CD4-positive, alpha-beta T cell treated with Interleukin-6 at 100 ng/mL for 8 hours (primary cell): ENCODE measurements around the gene INPP5K.

Source experiments
- DNase-seq: peaks from one replicate; pipeline ENCODE4 v3.0.0-alpha.2; 2020; ENCODE audit warnings: mixed read lengths, low spot score

The INPP5K gene

GRCh38 chr17:1505586-1505985, 10.8 kb downstream of the INPP5K start:
- DNase-seq, result no peak

DNA sequence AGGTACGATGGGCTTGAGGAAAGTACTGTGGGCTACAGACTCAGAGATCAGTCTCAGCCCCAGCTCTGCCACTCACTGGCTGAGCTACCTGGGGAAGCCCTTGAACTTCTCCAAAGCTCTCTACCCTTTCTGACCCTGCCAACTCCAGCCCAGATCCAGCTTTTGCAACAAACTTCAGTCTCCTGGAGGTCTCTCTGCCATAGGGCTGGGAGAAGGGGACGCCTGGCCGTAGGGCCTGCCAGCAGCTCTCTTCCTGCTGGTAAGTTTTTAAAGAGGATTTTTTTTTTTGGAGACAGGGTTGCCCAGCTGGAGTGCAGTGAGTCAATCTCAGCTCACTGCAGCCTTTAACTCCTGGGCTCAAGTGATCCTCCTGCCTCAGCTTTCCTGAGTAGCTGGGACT, 11.5 kb downstream of the INPP5K start:
- no peak for DNase-seq

DNA sequence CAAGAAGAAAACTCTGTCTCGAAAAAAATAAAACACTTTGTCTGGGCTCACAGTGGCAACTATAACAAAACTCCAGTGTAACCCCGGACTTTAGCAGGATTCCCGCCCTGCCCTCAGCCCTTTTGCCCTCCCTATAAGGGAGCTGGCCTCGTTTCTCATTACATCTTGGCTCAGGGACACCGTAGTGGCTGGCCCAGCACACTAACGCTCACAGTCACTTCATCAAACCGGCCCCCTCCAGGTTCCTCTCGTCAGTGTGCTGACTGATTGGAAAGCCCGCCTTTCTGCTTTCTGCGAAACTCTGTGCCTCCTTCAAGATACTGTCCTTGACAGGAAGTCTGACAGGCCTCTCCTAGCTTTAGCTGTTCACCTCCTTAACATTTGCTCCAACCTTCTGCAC, 12.7 kb downstream of the INPP5K start:
- no peak for DNase-seq

DNA sequence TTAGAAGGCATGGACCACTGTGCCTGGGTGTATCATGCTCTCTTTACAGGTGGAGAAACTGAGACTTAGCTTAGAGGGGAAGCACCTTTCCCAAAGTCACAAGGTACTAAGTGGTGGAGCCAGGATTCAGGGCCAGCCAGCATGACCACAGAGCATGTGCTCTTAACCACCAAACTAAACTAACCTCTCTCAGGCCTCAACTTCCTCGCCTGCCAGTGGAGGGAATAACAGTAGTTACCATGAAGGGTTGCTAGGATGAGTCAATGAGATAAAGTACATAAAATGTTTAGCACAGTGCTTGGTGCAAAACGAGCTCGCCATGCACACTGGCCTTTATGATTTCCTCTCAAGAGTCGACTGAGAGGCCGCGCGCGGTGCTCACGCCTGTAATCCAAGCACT, 17.5 kb downstream of the INPP5K start:
- no peak for DNase-seq

- DNase-seq, result no peak
Observed at GRCh38 chr17:1498233-1498632, 18.2 kb downstream of the INPP5K start.

DNA sequence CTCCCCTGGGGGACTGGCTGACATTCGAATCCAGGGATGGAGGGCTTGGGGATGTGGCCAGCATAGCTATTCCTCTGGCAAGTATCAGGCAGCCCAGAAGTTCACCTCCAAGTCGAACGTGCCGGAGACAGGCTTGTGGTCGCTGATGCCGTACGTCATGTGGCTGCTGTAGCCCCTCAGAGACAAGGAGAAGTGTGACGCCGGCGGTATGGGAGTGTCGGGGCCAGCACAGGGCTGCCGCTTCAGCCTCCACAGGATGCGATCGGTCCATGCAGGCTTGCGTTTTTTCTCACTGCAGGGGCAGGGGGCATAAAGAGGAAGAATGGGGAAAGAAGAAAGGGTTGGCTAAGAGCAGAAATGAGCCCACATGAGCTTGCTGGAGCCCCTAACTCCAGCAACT, 18.6 kb downstream of the INPP5K start:
- DNase-seq, result no peak

- no peak for DNase-seq
Observed at GRCh38 chr17:1496869-1497268, 19.5 kb downstream of the INPP5K start.

GRCh38 chr17:1495265-1495989, 21.0 kb downstream of the INPP5K start:
- DNase-seq, result no peak

DNA sequence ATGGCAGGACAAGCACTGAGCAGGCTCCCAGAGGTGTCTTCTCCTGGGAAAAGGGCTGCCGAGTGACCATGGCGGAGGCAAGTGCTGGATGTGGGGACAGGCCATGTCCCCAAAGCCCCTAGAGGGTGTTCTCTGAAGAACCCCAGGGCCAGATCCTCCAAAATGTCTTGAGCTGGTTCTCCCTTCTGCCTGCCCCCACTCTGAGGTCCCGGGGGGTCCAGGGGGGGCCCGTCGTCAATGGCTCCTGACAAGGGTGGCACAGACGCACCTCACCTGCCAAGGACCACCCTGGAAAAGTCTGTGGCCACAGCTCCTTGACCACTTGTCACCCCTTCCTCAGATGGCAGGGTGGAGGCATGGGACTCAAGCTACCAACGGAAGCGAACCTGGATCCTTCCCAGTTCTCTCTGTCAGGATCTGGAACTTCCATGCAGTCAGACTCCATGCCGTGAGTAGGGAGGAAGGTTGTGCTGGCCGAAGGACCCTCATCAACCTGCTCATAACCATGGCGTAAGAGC, 21.6 kb downstream of the INPP5K start:
- no peak for DNase-seq

GRCh38 chr17:1494203-1494602, 22.2 kb downstream of the INPP5K start:
- DNase-seq, result no peak

DNA sequence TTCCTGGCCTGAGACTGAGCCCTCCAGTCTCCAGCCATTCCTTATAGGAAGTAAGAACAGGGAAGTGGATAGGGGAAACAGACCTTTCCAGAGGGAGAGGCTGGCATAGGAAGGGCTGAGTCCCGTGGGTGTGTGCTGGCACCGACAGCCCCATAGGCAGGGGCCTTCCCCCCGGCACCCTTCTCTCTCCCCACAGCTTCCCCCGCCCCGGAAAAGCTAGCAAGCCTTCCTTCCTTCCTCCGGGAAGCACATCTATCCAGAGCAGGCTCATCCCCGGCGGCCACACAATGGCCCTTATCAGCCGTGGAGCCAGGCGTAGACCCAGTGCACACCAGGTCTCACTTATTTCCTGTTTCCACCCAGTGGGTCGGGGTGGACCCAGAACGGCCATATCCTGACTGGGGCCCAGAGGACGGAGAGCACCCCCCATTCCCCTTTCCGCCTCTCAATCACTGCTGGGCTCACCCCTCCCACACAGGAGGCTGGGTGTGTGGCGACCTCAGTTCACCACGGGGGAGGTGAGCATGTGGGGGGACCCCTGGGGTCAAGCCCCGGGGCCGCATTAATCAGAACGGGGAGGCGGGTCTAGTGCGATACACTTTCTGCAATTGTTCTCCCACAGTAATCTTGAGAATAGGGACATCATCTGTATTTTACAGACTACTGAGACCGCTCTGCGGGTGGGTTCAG, 23.0 kb downstream of the INPP5K start:
- no peak for DNase-seq

DNA sequence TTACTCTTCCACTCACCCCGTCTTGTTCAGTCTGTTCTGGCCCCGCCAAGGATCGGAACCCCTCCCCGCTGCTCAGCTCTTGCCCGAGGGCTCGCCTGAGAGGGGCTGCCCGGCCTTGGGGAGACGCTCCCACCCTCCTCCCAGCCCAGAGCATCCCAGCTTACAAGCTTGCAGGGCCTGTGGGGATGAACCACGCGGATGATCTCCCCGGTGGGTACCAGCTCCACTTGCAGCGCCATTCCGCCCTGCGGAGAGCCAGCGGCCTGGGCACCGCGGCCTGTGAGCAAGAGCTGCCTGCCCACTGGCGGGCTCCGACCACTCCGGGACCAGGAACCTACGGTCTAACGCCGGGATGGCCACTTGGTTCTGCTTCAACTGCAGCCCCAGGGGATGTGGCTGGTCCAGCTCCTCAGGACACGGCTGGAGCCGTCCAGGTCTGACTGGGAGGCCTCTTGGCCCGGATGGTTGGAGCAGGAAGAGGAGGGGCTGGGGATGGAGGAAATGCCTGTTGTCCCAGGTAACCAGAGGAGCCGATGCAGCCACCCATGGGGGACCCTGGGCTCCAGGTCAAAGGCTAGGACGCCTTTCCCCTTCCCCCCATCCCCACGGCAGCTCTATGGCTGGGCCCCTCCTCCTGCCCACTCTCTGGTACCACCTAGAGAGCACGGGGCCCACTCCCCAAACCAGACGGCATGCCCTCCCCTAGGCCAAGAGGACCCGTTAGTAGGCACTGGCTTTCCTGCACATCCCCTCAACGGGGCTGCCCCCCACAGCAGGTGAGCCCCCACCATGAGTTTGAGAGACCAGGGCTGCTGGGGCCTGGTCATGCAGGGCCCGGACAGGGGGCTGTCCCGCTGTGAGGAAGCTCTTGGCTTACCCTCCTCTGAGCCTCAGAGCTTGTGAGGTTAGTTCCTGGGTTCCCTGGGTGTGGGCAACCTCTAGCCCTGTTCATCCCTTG, 23.9 kb downstream of the INPP5K start, which contains the start of gene MYO1C:
TSS of gene MYO1C (minus strand) at position 438 of the 958 bp plus-strand sequence. CDS start at position 239, 199 bp downstream.
- DNase-seq, result no peak

DNA sequence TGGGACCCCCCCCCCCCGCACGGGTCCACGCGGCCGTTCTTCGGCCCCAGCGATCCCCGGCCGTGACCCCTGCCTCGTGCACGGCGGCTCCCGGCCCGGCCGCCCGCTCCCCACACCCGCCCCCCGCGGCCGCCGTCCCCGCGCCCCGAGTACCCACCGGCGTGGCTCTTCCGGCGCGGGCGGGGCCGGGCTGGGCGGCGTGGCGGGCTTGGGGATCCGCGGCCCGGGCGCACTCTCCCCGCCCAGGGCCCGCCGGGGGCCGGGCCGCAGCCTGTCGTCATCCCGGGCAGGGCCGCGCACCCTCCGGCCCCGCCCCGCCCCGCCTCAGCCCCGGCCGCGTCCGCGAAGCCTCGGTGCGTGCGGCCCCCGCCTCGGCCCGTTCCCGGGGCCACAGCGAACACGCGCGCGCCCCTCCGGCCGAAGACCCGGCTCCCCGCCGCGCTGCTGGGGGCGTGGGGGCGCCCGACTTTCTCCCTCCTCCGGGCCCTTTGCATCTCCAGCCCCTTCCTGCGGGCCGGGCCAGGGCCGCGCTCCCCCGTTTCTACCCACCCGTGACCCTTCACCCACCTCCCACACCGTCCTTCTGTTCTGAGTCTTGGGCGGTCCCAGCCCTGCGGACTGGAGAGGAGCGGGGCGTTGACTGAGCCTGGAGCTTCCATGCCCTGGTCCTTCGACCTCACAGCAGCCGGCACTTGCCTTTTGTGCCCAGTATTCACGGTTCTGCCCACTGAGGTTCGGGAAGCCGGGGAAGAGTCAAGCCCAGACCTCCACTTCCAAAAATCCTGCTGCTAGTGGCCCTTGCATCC, 24.8 kb downstream of the INPP5K start:
- DNase-seq, result no peak

DNA sequence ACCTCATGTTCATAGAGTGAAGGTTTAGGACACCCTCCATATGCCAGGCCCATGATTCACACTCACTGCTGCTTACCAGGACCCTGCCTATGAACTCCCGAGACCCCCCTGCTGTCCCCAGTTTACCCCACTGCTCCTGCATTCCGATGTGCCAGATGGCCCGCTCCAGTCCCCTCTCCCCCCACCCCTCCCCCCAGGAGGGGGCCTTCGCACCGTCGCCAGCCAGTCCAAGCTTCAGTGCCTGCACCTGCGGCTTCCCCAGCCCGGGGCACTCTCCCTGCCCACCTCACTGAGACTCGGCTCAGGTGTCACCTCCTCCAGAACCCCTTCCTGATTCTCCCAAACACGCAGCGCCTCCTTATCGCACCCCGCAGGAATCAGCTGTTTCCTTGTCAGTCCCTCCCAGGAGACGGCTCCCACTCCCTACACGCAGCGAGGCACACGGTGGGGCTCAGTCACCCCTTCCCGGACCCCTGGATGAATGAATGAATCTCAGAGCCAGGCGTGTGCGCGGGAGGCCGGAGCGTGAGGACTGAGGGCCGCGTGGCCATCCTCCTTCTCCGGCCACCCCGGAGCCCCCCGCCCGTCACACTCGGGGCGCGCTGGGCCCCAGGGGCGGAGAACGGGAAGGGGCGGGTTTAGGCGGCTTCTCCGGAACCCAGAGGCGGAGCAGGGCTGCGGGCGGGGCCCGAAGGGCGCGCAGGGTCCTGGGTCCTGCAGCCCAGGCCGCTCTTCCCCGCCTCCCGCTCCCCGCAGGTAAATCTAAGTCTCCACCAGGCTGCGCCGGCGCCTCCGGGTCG, 25.6 kb downstream of the INPP5K start:
- peak; percentile 53 for DNase-seq

DNA sequence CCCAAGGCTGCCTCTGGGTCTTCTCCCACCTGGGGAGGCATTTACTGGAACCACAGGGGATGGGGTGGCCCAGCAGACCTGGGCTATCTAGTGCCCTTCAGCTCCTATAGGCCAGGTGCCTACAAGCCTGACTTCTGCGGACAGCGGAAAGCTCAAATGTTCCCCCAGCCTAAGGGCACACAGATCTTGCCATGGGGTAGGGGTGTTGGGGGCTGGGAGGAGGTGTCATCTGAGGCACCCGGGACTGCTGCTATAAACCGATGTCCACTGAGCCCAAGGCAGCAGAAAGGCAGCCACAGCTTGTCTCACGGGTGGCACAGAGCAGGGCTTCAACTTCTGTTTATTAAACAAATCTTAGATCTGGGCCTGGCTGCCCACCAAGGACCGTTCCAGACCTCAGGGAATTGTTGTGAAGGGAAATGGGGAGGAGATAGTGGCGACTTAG, 27.6 kb downstream of the INPP5K start:
- DNase-seq, result no peak

DNA sequence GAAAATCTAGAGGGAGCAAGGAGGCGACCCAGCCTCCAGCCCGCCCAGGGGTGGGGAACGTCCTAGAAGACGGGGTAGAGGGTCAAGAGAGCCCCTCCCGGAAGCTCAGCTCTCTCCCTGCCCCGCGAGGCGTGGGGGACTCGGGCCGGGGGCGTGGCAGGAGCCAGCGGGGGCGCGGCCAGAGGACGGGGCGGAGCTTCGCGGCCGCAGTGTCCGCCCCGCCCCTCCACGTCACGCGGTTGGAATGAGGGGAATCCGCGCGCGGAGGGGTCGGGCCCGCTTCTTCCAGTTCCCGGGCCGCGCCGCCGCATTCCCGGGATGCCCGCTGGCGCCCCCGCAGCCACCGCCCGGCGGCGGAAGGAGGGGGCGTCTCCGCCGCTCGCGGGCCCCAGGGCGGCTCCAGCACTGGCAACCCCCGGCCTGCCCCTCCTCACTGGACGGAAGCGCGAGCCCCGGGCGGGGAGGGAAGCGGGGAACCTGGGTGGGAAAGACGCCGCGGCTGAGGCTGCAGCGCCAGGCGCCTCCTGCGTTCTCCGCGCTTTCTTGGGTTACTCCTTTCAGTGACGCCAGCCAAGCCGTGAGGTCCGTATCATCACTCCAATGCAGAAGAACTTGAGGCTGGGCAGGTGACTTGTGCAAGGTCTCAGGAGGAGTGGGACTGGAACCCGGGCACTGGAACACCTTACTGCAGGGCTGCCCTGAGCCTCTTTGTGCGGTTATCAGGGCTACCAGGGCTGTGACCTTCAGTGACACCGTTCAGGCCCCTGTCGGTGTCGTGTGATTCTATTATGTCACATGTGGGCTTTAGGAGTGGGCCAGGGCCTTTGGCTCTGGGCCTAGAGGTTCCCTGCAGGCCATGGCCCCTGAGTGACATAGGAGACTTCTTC, 28.2 kb downstream of the INPP5K start:
- peak; percentile 52 for DNase-seq

GRCh38 chr17:1486802-1487695, 29.4 kb downstream of the INPP5K start:
- DNase-seq, result peak; percentile 70
